Osteocyte (in vitro differentiated cells): Measurements from ENCODE around the gene IGFBP4. TPM values are rescaled to one million over a fixed set of nuclear protein-coding genes. Genes with fewer than 3 reads are reported as not detected.
A peak's percentile ranks its signal among the peaks of the same experiment; 100 is the strongest.

Source experiments
- DNase-seq: peaks from one replicate; pipeline ENCODE4 v3.0.0; 2021; ENCODE audit warnings: mixed read lengths; ENCODE audit not compliant: unreplicated experiment; ENCODE audit errors: extremely low spot score
- H3K27ac Mint-ChIP-seq: one replicate; pipeline ENCODE4 v1.8.0; 2021; ENCODE audit warnings: mild to moderate bottlenecking, mixed read lengths; ENCODE audit not compliant: unreplicated experiment
- H3K27me3 Mint-ChIP-seq: one replicate; pipeline ENCODE4 v1.8.0; 2021; ENCODE audit warnings: mixed read lengths; ENCODE audit not compliant: unreplicated experiment
- H3K36me3 Mint-ChIP-seq: one replicate; pipeline ENCODE4 v1.8.0; 2021; ENCODE audit warnings: mixed read lengths; ENCODE audit not compliant: unreplicated experiment
- H3K4me1 Mint-ChIP-seq: one replicate; pipeline ENCODE4 v1.8.0; 2021; ENCODE audit warnings: mixed read lengths; ENCODE audit not compliant: unreplicated experiment
- H3K4me3 Mint-ChIP-seq: one replicate; pipeline ENCODE4 v1.8.0; 2021; ENCODE audit warnings: mild to moderate bottlenecking, moderate library complexity, mixed read lengths; ENCODE audit not compliant: unreplicated experiment
- H3K9me3 Mint-ChIP-seq: one replicate; pipeline ENCODE4 v1.8.0; 2021; ENCODE audit warnings: mixed read lengths; ENCODE audit not compliant: unreplicated experiment
- CTCF ChIP-seq: fragments of 200-600 bp; sonication (generic); IDR thresholded peaks from 2 replicates; pipeline ENCODE4 v1.5.0; 2021; ENCODE audit warnings: antibody characterized with exemption, mild to moderate bottlenecking, moderate library complexity
- total RNA-seq: library from RNA; stranded (reverse); gene quantifications from 2 replicates; pipeline ENCODE4 v1.2.1, GENCODE V29; 2021

The IGFBP4 gene
- total RNA-seq, 1 donor from 2014 or later = 2,074 TPM

DNA sequence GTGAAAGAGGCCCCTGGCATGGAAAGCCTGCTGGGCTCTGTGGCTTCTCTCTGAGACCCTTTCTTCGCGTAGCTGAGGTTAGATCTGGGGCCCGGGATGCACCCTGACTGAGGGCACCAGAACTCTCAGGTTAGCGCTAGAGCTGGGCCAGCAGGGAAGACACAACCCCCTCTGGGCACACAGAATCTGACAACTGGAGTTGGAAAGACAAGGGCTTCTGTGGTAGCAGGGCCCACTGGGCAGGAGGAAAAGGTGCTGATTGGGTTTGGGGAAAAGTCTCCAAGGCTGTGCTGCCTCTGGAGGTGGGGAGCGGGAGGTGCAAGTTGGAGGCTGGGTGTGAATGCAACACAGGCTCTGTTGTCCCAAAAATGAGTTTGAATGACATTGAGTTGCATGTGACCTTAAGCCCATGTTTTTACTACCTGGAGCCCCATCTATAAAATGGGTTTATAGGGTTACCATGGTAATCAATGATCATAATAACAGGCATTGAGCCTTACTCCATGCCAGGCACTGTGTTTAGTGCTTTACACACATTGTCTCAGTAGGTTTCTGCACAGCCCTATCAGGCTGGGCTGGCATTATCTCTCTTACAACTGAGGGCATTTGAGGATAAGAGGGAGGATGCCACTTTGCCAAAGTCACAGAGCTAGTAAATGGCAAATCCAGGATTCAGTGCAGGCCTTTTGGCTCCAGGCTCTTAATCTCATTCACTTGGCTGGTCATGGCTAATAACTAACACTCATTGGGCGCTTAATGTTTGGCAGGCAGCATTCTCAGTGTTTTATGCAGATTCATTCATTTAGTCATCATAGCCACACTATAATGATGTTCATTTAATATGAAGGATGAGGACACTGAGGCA is 9.5 kb upstream of the IGFBP4 start:
- no peak for DNase-seq
- Mint-ChIP-seq H3K27ac (no peak overlapping the region), H3K4me3 (no peak overlapping the region), H3K9me3 (no peaks in the 10 kb centered on the region), H3K36me3 (no peaks in the 10 kb centered on the region), H3K27me3 (no peaks in the 10 kb centered on the region), H3K4me1 (peaks cover 7% of the 10 kb centered on the region)
- peak; percentile 54 for TF ChIP-seq CTCF

DNA sequence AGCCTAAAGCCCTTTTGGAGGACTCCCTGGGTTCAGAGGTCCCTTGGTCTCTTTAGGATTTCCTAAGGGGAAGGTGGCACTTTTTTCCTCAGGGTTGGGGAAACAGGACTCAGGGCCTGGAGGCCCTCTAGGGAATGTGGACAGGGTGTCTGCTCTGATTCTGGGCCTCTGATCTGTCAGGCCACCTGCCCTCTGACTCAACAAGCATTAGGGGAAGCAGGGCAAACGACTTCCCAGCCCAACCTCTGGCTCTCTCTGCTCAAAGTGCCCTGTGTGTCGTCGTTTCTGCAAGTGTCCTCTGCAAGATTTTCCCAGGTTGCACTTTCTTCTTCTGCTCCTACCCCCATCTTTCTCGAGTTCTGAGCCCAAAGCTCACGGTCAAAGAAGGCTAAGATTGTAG is 6.6 kb upstream of the IGFBP4 start:
- Mint-ChIP-seq H3K4me3 (no peak overlapping the region), H3K36me3 (no peaks in the 10 kb centered on the region), H3K9me3 (no peaks in the 10 kb centered on the region), H3K27me3 (no peaks in the 10 kb centered on the region), H3K27ac (no peak overlapping the region), H3K4me1 (peaks cover 13% of the 10 kb centered on the region)
- DNase-seq = no peak
- no peak for TF ChIP-seq CTCF

DNA sequence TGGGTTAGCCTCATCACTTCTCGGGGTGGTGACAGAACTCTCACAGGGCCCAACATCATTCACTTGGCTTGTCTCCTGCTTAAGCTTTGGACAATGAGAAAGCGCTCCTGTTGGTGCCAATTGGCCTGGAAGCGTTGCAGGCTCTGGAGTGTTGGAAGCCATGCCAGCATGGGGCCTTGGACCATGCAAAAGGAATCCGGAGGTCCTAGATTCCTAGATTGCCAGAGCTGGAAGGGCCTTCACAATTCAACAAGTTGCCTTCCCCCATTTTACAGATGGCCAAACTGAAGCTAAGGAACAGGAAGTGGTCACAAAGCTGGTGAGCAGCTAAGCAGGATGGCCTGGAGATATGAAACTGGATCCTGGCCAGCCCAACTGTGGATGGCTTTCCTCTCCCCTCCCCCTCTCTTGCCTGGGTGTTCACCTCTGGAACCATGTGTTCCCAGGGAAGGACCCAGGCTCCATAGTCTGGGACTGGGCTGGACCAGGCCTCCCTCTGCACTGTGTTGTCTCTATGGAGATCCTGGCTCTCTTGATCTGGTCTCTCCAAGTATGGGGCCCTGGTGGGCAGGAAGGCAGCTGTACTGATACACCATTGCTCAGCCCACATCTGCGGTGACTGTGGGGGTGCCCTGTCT is 6.0 kb upstream of the IGFBP4 start:
- H3K36me3 Mint-ChIP-seq = no peaks in the 10 kb centered on the region
- H3K27ac Mint-ChIP-seq = no peak overlapping the region
- no peak overlapping the region for H3K4me3 Mint-ChIP-seq
- no peaks in the 10 kb centered on the region for H3K27me3 Mint-ChIP-seq
- DNase-seq = no peak
- TF ChIP-seq CTCF = no peak
- peaks cover 15% of the 10 kb centered on the region for H3K4me1 Mint-ChIP-seq
- no peaks in the 10 kb centered on the region for H3K9me3 Mint-ChIP-seq

GRCh38 chr17:40440166-40440565 is 3.1 kb upstream of the IGFBP4 start:
- no peak for DNase-seq
- H3K9me3 Mint-ChIP-seq = no peaks in the 10 kb centered on the region
- peaks cover 18% of the 10 kb centered on the region for H3K4me1 Mint-ChIP-seq
- H3K27ac Mint-ChIP-seq = no peak overlapping the region
- no peak overlapping the region for H3K4me3 Mint-ChIP-seq
- no peaks in the 10 kb centered on the region for H3K27me3 Mint-ChIP-seq
- peaks cover 8% of the 10 kb centered on the region for H3K36me3 Mint-ChIP-seq
- no peak for TF ChIP-seq CTCF
